ENCODE data around the gene GALNT11. TPM values are rescaled to one million over a fixed set of nuclear protein-coding genes. Genes with fewer than 3 reads are reported as not detected.
"Not testable (repeated sequence)": the region's sequence is repeated elsewhere in the genome, so short reads cannot be mapped to it uniquely, and the experiment has no call there.

GALNT11 gene
- total RNA-seq, 1 donor from 2014 or later, result 9.0 TPM

DNA sequence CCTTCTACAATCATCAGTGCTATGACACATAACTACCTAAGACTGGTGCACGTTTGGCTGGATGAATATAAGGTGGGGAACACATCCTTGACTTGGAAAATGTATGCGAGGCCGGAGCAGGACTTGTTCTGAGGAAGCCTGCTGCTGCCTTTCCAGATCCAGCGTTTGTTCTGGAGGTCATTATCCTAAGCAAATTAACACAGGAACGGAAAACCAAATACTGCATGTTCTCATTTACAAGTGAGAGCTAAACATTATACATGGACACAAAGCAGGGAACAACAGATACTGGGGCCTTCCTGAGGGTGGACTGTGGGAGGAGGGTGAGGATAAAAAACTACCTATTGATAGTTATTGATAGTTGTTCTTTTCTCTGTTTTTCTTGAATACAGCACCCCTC, 10.8 kb upstream of the GALNT11 start:
- Mint-ChIP-seq H3K4me1 (no peaks in the 10 kb centered on the region), H3K36me3 (ENCODE audit: low read depth) (no peaks in the 10 kb centered on the region), H3K4me3 (no peak overlapping the region), H3K27ac (no peak overlapping the region), H3K9me3 (no peaks in the 10 kb centered on the region), H3K27me3 (peaks cover 13% of the 10 kb centered on the region)
- ChIA-PET CTCF (no interaction called here), POLR2A (no interaction called here)
- intact Hi-C loops (cut with micrococcal nuclease), result no loop called here
- DNase-seq (no peak), ATAC-seq (ENCODE audit: low read depth) (no peak)
- TF ChIP-seq, protein P1, sequence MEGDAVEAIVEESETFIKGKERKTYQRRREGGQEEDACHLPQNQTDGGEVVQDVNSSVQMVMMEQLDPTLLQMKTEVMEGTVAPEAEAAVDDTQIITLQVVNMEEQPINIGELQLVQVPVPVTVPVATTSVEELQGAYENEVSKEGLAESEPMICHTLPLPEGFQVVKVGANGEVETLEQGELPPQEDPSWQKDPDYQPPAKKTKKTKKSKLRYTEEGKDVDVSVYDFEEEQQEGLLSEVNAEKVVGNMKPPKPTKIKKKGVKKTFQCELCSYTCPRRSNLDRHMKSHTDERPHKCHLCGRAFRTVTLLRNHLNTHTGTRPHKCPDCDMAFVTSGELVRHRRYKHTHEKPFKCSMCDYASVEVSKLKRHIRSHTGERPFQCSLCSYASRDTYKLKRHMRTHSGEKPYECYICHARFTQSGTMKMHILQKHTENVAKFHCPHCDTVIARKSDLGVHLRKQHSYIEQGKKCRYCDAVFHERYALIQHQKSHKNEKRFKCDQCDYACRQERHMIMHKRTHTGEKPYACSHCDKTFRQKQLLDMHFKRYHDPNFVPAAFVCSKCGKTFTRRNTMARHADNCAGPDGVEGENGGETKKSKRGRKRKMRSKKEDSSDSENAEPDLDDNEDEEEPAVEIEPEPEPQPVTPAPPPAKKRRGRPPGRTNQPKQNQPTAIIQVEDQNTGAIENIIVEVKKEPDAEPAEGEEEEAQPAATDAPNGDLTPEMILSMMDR (IDR thresholded peaks at IDR 0.05), result no peak

DNA sequence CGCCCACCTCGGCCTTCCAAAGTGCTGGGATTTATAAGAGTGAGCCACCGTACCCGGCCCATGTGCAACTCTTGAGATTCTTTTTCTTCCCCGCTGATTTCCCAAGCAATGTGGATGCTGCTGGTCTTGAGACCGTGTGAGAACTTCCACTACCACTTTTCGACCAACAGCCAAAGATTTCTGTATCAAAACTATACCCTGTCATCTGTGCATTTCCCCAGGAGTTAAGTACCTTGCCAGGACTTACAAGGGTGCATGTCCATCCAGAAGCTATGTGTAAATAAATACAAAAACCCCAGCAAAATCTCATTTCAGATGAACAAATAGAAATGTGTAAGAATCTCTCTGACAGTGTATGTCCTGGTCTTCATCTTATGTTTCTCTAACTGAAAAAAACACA, 9.9 kb upstream of the GALNT11 start:
- ATAC-seq (ENCODE audit: low read depth) (no peak), DNase-seq (no peak)
- ChIA-PET CTCF (no interaction called here), POLR2A (no interaction called here)
- H3K27me3 Mint-ChIP-seq, result peaks cover 12% of the 10 kb centered on the region
- H3K9me3 Mint-ChIP-seq, result no peaks in the 10 kb centered on the region
- H3K4me1 Mint-ChIP-seq, result no peaks in the 10 kb centered on the region
- H3K36me3 Mint-ChIP-seq (ENCODE audit: low read depth), result no peaks in the 10 kb centered on the region
- TF ChIP-seq, protein P1 (IDR thresholded peaks at IDR 0.05), result no peak
- H3K27ac Mint-ChIP-seq, result no peak overlapping the region
- intact Hi-C loops (cut with micrococcal nuclease), result no loop called here
- H3K4me3 Mint-ChIP-seq, result no peak overlapping the region

GRCh38 chr7:152016947-152017346, 8.5 kb upstream of the GALNT11 start:
- Mint-ChIP-seq H3K4me1 (no peaks in the 10 kb centered on the region), H3K27me3 (peaks cover 7% of the 10 kb centered on the region), H3K36me3 (ENCODE audit: low read depth) (no peaks in the 10 kb centered on the region), H3K9me3 (no peaks in the 10 kb centered on the region), H3K4me3 (no peak overlapping the region), H3K27ac (no peak overlapping the region)
- CTCF ChIA-PET, result no interaction called here
- ATAC-seq (ENCODE audit: low read depth) (no peak), DNase-seq (no peak)
- POLR2A ChIA-PET, result no interaction called here
- intact Hi-C loops (cut with micrococcal nuclease), result no loop called here
- TF ChIP-seq, protein P1 (IDR thresholded peaks at IDR 0.05), result no peak

DNA sequence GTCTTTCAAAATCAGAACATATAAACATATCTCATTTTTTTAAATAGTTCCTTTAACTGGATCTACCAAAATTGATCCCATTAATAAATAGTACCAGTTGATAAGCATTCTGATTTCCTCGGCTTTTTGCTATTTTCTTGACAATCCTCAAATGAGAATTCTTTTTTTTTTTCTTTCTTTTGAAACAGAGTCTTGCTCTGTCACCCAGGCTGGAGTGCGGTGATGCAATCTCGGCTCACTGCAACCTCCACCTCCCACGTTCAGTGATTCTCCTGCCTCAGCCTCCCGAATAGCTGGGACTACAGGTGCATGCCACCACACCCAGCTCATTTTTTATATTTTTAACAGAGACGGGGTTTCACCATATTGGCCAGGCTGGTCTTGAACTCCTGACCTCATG, 7.8 kb upstream of the GALNT11 start:
- ATAC-seq (ENCODE audit: low read depth); H3K4me3 Mint-ChIP-seq; H3K4me1 Mint-ChIP-seq; H3K27me3 Mint-ChIP-seq; H3K27ac Mint-ChIP-seq; H3K9me3 Mint-ChIP-seq; H3K36me3 Mint-ChIP-seq (ENCODE audit: low read depth); DNase-seq; POLR2A ChIA-PET; CTCF ChIA-PET; intact Hi-C loops (cut with micrococcal nuclease): not testable (repeated sequence)

DNA sequence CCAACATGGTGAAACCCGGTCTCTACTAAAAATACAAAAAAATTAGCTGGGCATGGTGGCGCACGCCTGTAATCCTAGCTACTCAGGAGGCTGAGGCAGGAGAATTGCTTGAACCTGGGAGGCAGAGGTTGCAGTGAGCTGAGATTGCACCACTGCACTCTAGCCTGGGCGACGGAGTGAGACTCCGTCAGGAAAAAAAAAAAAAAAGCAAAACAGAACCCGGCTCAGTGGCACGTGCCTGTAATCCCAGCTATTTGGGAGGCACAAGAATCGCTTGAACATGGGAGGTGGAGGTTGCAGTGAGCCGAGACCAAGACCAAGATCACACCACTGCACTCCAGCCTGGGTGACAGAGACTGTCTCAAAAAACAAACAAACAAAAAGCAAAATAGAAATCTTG, 3.7 kb upstream of the GALNT11 start:
- intact Hi-C loops (cut with micrococcal nuclease), result loop anchor here (10.0 kb wide), 1 partner anchor 443 kb away; no protein-coding TSS in a partner anchor
- CTCF ChIA-PET; H3K36me3 Mint-ChIP-seq (ENCODE audit: low read depth): not testable (repeated sequence)

GRCh38 chr7:152025937-152026890, 740 bp downstream of the GALNT11 start:
- ATAC-seq (ENCODE audit: low read depth) (no peak), DNase-seq (no peak)
- POLR2A ChIA-PET, result interaction anchor here (0.6 kb wide), 1 partner anchor 48 kb away, joined by 9 read pairs; no protein-coding TSS in a partner anchor
- Mint-ChIP-seq H3K27ac (peak overlapping the region; percentile 35), H3K4me1 (peaks cover 18% of the 10 kb centered on the region), H3K4me3 (peak overlapping the region; percentile 79), H3K9me3 (no peaks in the 10 kb centered on the region), H3K27me3 (no peaks in the 10 kb centered on the region), H3K36me3 (ENCODE audit: low read depth) (peaks cover 6% of the 10 kb centered on the region)
- intact Hi-C loops (cut with micrococcal nuclease), result loop anchor here (1.0 to 10.0 kb wide), 7 partner anchors 90 to 735 kb away; partner anchors contain the start of gene XRCC2
- CTCF ChIA-PET, result interaction anchor here (1.1 kb wide), 1 partner anchor 133 kb away, joined by 3 read pairs; no protein-coding TSS in a partner anchor
- TF ChIP-seq, protein P1 (IDR thresholded peaks at IDR 0.05), result no peak

More for the DNA sequence above, 3.7 kb upstream of the GALNT11 start:
- H3K27me3 Mint-ChIP-seq; H3K4me3 Mint-ChIP-seq; POLR2A ChIA-PET; H3K9me3 Mint-ChIP-seq; H3K27ac Mint-ChIP-seq; ATAC-seq (ENCODE audit: low read depth); DNase-seq: not testable (repeated sequence)
- H3K4me1 Mint-ChIP-seq, result peaks cover 11% of the 10 kb centered on the region

GRCh38 chr7:152027491-152028365, 2.3 kb downstream of the GALNT11 start:
- Mint-ChIP-seq H3K4me3 (peak overlapping the region; percentile 19), H3K4me1 (peaks cover 18% of the 10 kb centered on the region)
- ATAC-seq (ENCODE audit: low read depth); H3K27ac Mint-ChIP-seq; H3K9me3 Mint-ChIP-seq; DNase-seq; H3K27me3 Mint-ChIP-seq; H3K36me3 Mint-ChIP-seq (ENCODE audit: low read depth); POLR2A ChIA-PET: not testable (repeated sequence)
- intact Hi-C loops (cut with micrococcal nuclease), result loop anchor here (10.0 kb wide), 1 partner anchor 437 kb away; no protein-coding TSS in a partner anchor
- CTCF ChIA-PET, result interaction anchor here (1.6 kb wide), 1 partner anchor 244 kb away, joined by 5 read pairs; no protein-coding TSS in a partner anchor

GRCh38 chr7:152030059-152030458, 4.6 kb downstream of the GALNT11 start:
- H3K27me3 Mint-ChIP-seq; POLR2A ChIA-PET; H3K4me3 Mint-ChIP-seq; ATAC-seq (ENCODE audit: low read depth); H3K36me3 Mint-ChIP-seq (ENCODE audit: low read depth); H3K9me3 Mint-ChIP-seq; H3K27ac Mint-ChIP-seq; DNase-seq: not testable (repeated sequence)
- peaks cover 16% of the 10 kb centered on the region for H3K4me1 Mint-ChIP-seq
- CTCF ChIA-PET, result interaction anchor here (1.2 kb wide), 1 partner anchor 247 kb away, joined by 3 read pairs; no protein-coding TSS in a partner anchor
- intact Hi-C loops (cut with micrococcal nuclease), result loop anchor here (1.0 kb wide), 1 partner anchor 247 kb away; no protein-coding TSS in a partner anchor
